PFSK-1 (cell line): ENCODE data around the gene NBEA.

Source experiments
- FOXP2 ChIP-seq: optimal IDR thresholded peaks from 2 replicates; pipeline ENCODE3; 2011; ENCODE audit warnings: borderline replicate concordance, control low read depth, inconsistent platforms; ENCODE audit not compliant: insufficient read depth; ENCODE audit errors: extremely low read length, extremely low read depth
- POLR2AphosphoS5 ChIP-seq: IDR thresholded peaks from 2 replicates; pipeline ENCODE4 v1.6.1; 2012; ENCODE audit warnings: low read depth, mild to moderate bottlenecking, control low read depth, low read length, moderate library complexity
- REST ChIP-seq, 2 experiments: IDR thresholded peaks; 2 replicates each; pipeline versions ENCODE4 v1.6.1 to v1.8.0; 2011 to 2012; ENCODE audit warnings: low read depth in 2 of 2, low read length in 2 of 2, control low read depth in 1 of 2, inconsistent platforms in 1 of 2, mild to moderate bottlenecking in 1 of 2, moderate library complexity in 1 of 2; ENCODE audit not compliant: insufficient read depth in 1 of 2
- SIN3A ChIP-seq: IDR thresholded peaks from 2 replicates; pipeline ENCODE4 v1.6.1; 2012; ENCODE audit warnings: mild to moderate bottlenecking, low read length, moderate library complexity, borderline replicate concordance; ENCODE audit not compliant: insufficient read depth
- TAF1 ChIP-seq: IDR thresholded peaks from 2 replicates; pipeline ENCODE4 v1.6.1; 2012; ENCODE audit warnings: low read length, control low read depth, borderline replicate concordance; ENCODE audit not compliant: insufficient read depth

GRCh38 chr13:35448465-35448864 is 506.4 kb downstream of the NBEA start:
- TF ChIP-seq REST (IDR thresholded peaks at IDR 0.05; ENCODE audit: insufficient read depth in 1 of 2, low read depth in 2 of 2, low read length in 2 of 2) (no peak), POLR2AphosphoS5 (no peak), SIN3A (no peak), TAF1 (no peak), FOXP2 (no peak)
